ENCODE data around the gene TRPC4. TPM values are rescaled to one million over a fixed set of nuclear protein-coding genes. Genes with fewer than 3 reads are reported as not detected.
A peak's percentile ranks its signal among the peaks of the same experiment; 100 is the strongest.

The TRPC4 gene
- total RNA-seq, 1 donor from 2014 or later, result 6.5 TPM

- H3K9me3 Mint-ChIP-seq (ENCODE audit: unreplicated experiment), result no peaks in the 10 kb centered on the region
- no peak for DNase-seq (ENCODE audit: low spot score)
- H3K27me3 Mint-ChIP-seq (ENCODE audit: unreplicated experiment), result no peaks in the 10 kb centered on the region
- H3K4me1 Mint-ChIP-seq (ENCODE audit: unreplicated experiment), result peaks cover 5% of the 10 kb centered on the region
- no peak for TF ChIP-seq CTCF (IDR thresholded peaks at IDR 0.05; ENCODE audit: unreplicated experiment)
- no peak overlapping the region for H3K27ac Mint-ChIP-seq (ENCODE audit: unreplicated experiment)
- no peaks in the 10 kb centered on the region for H3K36me3 Mint-ChIP-seq (ENCODE audit: low read depth, unreplicated experiment)
- no peak overlapping the region for H3K4me3 Mint-ChIP-seq (ENCODE audit: unreplicated experiment)
Measured at GRCh38 chr13:37889820-37890219, 20.2 kb upstream of the TRPC4 start.

GRCh38 chr13:37889102-37889501 lies 19.5 kb upstream of the TRPC4 start:
- H3K9me3 Mint-ChIP-seq (ENCODE audit: unreplicated experiment), result no peaks in the 10 kb centered on the region
- H3K36me3 Mint-ChIP-seq (ENCODE audit: low read depth, unreplicated experiment), result no peaks in the 10 kb centered on the region
- H3K27me3 Mint-ChIP-seq (ENCODE audit: unreplicated experiment), result no peaks in the 10 kb centered on the region
- no peak overlapping the region for H3K4me3 Mint-ChIP-seq (ENCODE audit: unreplicated experiment)
- no peak overlapping the region for H3K27ac Mint-ChIP-seq (ENCODE audit: unreplicated experiment)
- H3K4me1 Mint-ChIP-seq (ENCODE audit: unreplicated experiment), result peaks cover 5% of the 10 kb centered on the region
- no peak for TF ChIP-seq CTCF (IDR thresholded peaks at IDR 0.05; ENCODE audit: unreplicated experiment)
- DNase-seq (ENCODE audit: low spot score), result no peak

- Mint-ChIP-seq H3K36me3 (ENCODE audit: low read depth, unreplicated experiment) (no peaks in the 10 kb centered on the region), H3K4me3 (ENCODE audit: unreplicated experiment) (no peak overlapping the region), H3K9me3 (ENCODE audit: unreplicated experiment) (no peaks in the 10 kb centered on the region), H3K4me1 (ENCODE audit: unreplicated experiment) (peaks cover 5% of the 10 kb centered on the region), H3K27ac (ENCODE audit: unreplicated experiment) (peak overlapping the region; percentile 32), H3K27me3 (ENCODE audit: unreplicated experiment) (no peaks in the 10 kb centered on the region)
- no peak for DNase-seq (ENCODE audit: low spot score)
- TF ChIP-seq CTCF (IDR thresholded peaks at IDR 0.05; ENCODE audit: unreplicated experiment), result no peak
Measured at GRCh38 chr13:37886879-37887278, 17.3 kb upstream of the TRPC4 start.

GRCh38 chr13:37884674-37885073 lies 15.1 kb upstream of the TRPC4 start:
- Mint-ChIP-seq H3K4me3 (ENCODE audit: unreplicated experiment) (no peak overlapping the region), H3K9me3 (ENCODE audit: unreplicated experiment) (no peaks in the 10 kb centered on the region), H3K27ac (ENCODE audit: unreplicated experiment) (no peak overlapping the region), H3K27me3 (ENCODE audit: unreplicated experiment) (no peaks in the 10 kb centered on the region), H3K36me3 (ENCODE audit: low read depth, unreplicated experiment) (no peaks in the 10 kb centered on the region), H3K4me1 (ENCODE audit: unreplicated experiment) (peaks cover 5% of the 10 kb centered on the region)
- TF ChIP-seq CTCF (IDR thresholded peaks at IDR 0.05; ENCODE audit: unreplicated experiment), result no peak
- no peak for DNase-seq (ENCODE audit: low spot score)

GRCh38 chr13:37884026-37884425 lies 14.5 kb upstream of the TRPC4 start:
- Mint-ChIP-seq H3K27ac (ENCODE audit: unreplicated experiment) (no peak overlapping the region), H3K36me3 (ENCODE audit: low read depth, unreplicated experiment) (no peaks in the 10 kb centered on the region), H3K9me3 (ENCODE audit: unreplicated experiment) (no peaks in the 10 kb centered on the region), H3K4me1 (ENCODE audit: unreplicated experiment) (peaks cover 5% of the 10 kb centered on the region), H3K4me3 (ENCODE audit: unreplicated experiment) (no peak overlapping the region), H3K27me3 (ENCODE audit: unreplicated experiment) (no peaks in the 10 kb centered on the region)
- DNase-seq (ENCODE audit: low spot score), result no peak
- TF ChIP-seq CTCF (IDR thresholded peaks at IDR 0.05; ENCODE audit: unreplicated experiment), result no peak

Data from endothelial cell (in vitro differentiated cells).